Right cardiac atrium (tissue), 5 donors: Measurements from ENCODE around the gene NXT1. TPM values are rescaled to one million over a fixed set of nuclear protein-coding genes. Genes with fewer than 3 reads are reported as not detected.

ENCODE experiments used
- ATAC-seq, 2 donors: fragments of 200-7000 bp; cut with Tn5 transposase; one replicate each; pipeline versions ENCODE4 v1.8.0 to v1.9.1; 2020; ENCODE audit warnings: moderate library complexity in 2 of 2, mild to moderate bottlenecking in 1 of 2
- DNase-seq, 3 donors: peaks; one replicate each; pipeline ENCODE4 v3.0.0-alpha.2; 2020
- H3K27ac ChIP-seq: one replicate; pipeline ENCODE4 v1.5.1; 2013; ENCODE audit warnings: mild to moderate bottlenecking, low read length, control low read depth, moderate library complexity
- H3K27me3 ChIP-seq: one replicate; pipeline ENCODE4 v1.6.1; 2013; ENCODE audit not compliant: control insufficient read depth, insufficient read depth
- H3K4me1 ChIP-seq: one replicate; pipeline ENCODE4 v1.6.1; 2013; ENCODE audit warnings: low read length; ENCODE audit not compliant: control insufficient read depth, insufficient read depth
- H3K4me3 ChIP-seq: one replicate; pipeline ENCODE4 v1.5.1; 2013; ENCODE audit warnings: low read length, control low read depth
- H3K9me3 ChIP-seq: one replicate; pipeline ENCODE4 v1.6.1; 2013; ENCODE audit warnings: low read length; ENCODE audit not compliant: control insufficient read depth
- WGBS: extraction: QIAGEN DNeasy Blood & Tissue Kit; methylation state at CpG from one replicate; pipeline ENCODE4 v1.1.7; 2013; 5-methylcytosine and 5-hydroxymethylcytosine counted together
- intact Hi-C, 4 donors: fragments of 100-400 bp; cut with DNase I; formaldehyde crosslinking; loops; one replicate each; pipeline versions ENCODE4 v1.11.0 to v1.14.0; 2022 to 2023
- polyA plus RNA-seq: library from polyadenylated mRNA; stranded (reverse); fragments of 200-250 nt; gene quantifications from one replicate; pipeline ENCODE4 v1.2.3, GENCODE V29; 2013
- total RNA-seq, 4 donors: library from RNA; stranded (reverse); fragmentation: NEBNext Ultra II Directional; extraction: Animal tissue kit (Norgen Biotek cat#: 25700); gene quantifications; one replicate each; pipeline ENCODE4 v1.2.1, GENCODE V29; 2021
- donor health status: healthy with polysubstance abuse.
- donor health status: DM: no; HTN: yes; CAD: no.
- donor health status: DM: no; HTN: no; CAD: no.
- donor health status: DM: no; HTN: yes; CAD: no; lungs with severe emphysema.
- donor health status: DM: yes; HTN: yes; CAD: no.

NXT1 gene
- total and polyA plus RNA-seq, 5 donors: 7.4 to 16.9 (median 8.9) TPM

DNA sequence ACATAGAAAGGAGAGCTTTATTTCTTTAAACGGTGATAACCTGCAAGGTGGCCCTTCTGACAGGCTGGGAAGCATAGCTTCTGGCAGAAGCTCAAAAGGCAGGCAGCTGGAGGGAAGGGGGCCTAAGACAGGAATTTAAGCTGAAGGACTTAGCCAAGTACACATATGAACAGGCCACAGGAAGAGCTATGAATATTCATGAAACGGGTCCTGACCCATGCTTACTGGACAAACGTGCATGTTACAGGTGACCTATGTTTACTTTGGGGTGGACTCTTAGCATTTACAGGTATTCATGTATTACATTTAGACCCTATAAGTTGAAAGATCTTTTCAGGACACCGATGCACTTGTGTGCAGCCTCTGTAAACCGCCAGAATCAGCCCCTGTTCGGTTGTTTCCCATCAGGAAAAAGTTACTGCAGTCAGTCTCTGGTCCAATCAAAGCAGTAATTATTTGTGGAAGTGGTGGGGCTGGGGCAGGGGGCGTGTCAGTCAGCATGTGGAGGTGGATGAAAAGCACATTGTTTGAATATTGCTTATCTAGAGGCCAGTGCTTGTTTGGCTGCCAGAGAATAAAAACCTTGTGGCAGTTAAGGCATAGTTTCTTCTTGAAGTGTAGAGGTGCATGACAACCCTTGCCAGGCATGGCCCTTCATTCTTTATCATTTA is 8.5 kb downstream of the NXT1 start:
- DNase-seq (no peak), ATAC-seq (no peak)
- H3K4me3 ChIP-seq: no peak overlapping the region
- H3K27ac ChIP-seq: no peak overlapping the region
- intact Hi-C loops: no loop called here
- 64% methylated on average over 7 of the region's 7 CpGs for WGBS
- H3K27me3 ChIP-seq: no peaks in the 10 kb centered on the region
- no peaks in the 10 kb centered on the region for H3K9me3 ChIP-seq
- no peaks in the 10 kb centered on the region for H3K4me1 ChIP-seq

DNA sequence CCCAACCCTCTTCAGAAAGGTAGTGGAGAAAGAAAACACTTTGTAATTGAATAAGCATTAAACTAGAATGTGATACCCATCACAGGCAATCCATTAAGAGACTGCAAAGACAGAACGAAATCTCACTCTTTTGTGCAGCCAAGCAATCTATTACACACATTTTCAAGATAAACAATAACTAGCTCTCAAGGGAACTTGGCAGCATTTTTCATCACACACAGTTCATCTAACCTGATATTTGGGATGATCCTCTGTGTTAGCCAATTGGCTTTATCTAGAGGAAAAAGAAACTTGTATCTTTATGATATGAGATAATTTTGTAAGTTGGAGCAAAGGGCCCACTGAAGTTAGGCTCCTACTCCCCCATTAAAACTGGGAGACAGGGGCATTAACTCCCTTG is 9.9 kb downstream of the NXT1 start:
- Histone ChIP-seq H3K9me3 (no peaks in the 10 kb centered on the region), H3K4me3 (no peak overlapping the region), H3K27me3 (no peaks in the 10 kb centered on the region), H3K4me1 (peaks cover 2% of the 10 kb centered on the region), H3K27ac (no peak overlapping the region)
- ATAC-seq: no peak
- no peak for DNase-seq
- intact Hi-C loops: no loop called here
- 70% methylated on average over 1 of the region's 1 CpG for WGBS

DNA sequence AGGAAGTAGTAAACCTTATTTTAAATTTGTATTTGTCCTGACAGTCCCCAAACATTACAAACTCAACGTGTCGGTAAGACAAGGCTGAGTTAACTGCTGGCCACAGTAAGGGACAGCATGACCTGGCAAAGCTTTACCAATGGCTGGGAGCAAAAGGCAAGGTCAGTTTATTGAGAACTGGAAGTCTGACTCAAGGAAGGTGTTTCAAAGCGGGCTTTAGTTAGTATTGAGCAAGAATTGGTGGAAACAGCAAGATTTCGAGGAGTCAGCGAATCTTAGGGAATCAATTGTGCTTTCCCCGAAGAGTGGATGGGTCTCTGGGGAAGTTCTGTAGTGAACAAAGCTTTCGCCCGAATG is 10.5 kb downstream of the NXT1 start:
- Histone ChIP-seq H3K4me1 (peaks cover 2% of the 10 kb centered on the region), H3K27ac (peak overlapping the region; percentile 87), H3K9me3 (no peaks in the 10 kb centered on the region), H3K27me3 (no peaks in the 10 kb centered on the region), H3K4me3 (peak overlapping the region; percentile 40)
- no peak for ATAC-seq
- intact Hi-C loops: no loop called here
- 4% methylated on average over 8 of the region's 8 CpGs for WGBS
- DNase-seq: no peak

DNA sequence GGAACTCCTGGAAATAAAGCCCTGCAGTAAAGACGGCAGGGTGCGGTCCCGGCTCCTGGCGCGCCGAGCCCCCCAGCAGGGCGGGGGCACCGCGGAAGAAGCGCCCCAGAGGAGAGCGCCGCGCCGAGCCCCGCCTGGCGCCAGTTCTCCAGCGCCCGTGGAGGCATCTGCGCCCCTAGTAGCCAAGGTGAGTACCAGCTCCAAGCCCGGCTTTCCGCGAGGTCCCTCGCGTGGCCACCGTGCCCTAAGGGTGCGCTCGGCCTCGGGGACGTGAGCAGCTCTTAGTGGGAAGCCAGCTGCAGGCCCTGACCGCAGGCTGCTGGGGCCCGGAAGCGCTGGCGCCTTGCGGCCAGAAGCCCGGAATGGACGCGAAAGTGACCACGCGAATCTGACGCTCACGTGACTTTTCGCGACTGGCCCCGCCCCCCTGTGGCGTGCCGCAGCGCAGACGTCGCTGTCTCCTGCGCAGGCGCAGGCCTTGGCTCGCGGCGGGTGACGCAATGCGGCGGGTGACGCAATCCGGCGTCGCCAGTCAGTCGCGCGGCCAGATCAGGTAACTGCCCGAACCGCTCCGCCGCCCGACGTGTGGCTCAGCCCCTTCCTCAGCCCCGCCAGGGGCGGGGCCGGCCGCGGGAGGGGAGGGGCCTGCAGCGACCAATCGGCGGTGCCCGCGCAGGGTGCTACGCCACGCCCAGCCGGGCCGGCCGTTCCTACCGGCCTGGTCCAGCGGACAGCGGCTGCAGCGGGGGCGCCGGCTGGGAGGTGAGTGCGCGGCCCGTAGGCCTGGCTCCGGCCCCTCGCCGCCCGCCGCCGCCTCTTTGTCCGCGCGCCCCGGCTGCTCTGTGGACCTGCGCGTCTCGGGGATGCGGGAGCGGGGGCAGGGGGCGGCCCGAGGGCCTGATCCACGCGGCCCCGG is 11.1 kb downstream of the NXT1 start, which contains the start of gene GZF1:
Gene GZF1, plus strand, starts transcription at position 707 of the 916 bp plus-strand sequence. CDS start 2,202 bp downstream, outside the sequence.
- DNase-seq (peak; percentile 98 to 100 (median 99)), ATAC-seq (peak; percentile 92 to 95)
- Histone ChIP-seq H3K27ac (peak within 1 kb of the TSS; percentile 90), H3K27me3 (no peaks in the 10 kb centered on the region), H3K9me3 (no peaks in the 10 kb centered on the region), H3K4me1 (peaks cover 2% of the 10 kb centered on the region), H3K4me3 (peak within 1 kb of the TSS; percentile 73)
- intact Hi-C loops: no loop called here
- under 1% methylated on average over 114 of the region's 114 CpGs for WGBS

DNA sequence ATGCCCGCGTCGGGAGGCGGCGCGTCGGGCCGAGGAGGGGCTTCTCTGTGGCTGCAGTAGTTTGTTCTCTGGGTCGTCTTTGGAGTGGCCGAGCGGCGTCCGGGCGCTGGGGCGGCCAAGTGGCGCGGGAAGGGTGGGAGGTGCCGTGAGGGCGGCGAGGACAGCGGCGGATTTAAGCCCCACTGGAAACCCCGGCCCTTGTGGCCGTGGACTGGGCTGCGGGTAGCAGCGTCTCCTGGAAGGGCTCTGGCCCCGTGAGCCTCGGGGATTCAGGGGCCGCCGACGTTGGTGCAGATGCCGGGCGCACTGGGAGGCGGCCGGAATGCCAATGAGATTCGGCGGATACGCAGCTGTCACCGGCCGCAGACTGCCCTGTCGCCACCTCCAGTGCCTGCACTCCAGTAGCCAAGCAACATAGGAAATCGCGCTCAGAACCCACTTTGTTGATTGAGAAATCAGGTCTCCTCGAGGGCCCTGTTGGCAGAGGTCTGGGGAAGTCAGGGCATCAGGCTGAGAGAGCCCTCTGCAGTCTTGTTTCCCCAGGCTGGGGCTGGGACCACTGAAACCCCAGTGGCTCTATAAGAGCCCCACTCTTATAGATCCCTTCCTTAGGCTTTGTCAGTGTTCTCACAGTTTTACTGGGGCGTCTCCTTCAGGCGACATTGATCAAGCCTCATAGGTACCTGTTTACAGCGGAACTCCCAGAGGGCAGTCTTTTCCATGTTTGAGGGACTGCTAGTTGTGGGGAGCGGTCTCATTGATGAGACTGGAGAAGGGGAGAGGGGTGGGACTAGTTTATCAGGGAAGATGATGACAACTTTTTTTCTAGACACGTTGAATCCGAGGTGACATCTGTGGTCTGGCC is 12.0 kb downstream of the NXT1 start:
- Histone ChIP-seq H3K27ac (peak overlapping the region; percentile 90), H3K27me3 (no peaks in the 10 kb centered on the region), H3K9me3 (no peaks in the 10 kb centered on the region), H3K4me3 (peak overlapping the region; percentile 73), H3K4me1 (peaks cover 2% of the 10 kb centered on the region)
- intact Hi-C loops: no loop called here
- ATAC-seq (peak in 1 of 2 donors; percentile 19), DNase-seq (peak; percentile 59 to 84 (median 81))
- WGBS: 3% methylated on average over 50 of the region's 50 CpGs

DNA sequence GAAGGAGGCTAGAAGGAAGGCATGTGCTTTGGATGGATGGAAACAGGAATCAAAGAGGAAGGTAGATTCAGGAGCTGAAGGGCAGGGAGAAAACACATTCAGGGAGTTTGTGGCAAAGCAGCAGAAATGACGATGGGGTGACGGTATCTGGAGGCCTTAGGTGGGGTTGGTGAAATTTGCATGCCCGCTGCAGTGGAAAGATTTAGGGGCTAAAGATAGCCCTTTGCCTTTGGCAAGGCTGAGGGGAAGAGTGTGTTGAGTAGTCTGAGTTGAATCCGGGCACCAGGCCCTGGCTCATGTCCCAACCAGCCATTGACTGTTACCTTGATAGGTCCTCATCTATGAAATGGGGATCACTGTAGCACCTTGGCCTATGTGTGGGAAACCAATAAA is 12.7 kb downstream of the NXT1 start:
- Histone ChIP-seq H3K27me3 (no peaks in the 10 kb centered on the region), H3K27ac (peak overlapping the region; percentile 90), H3K4me1 (peaks cover 2% of the 10 kb centered on the region), H3K4me3 (peak overlapping the region; percentile 73), H3K9me3 (no peaks in the 10 kb centered on the region)
- ATAC-seq: peak in 1 of 2 donors; percentile 1
- WGBS: 54% methylated on average over 4 of the region's 4 CpGs
- intact Hi-C loops: no loop called here
- peak; percentile 52 to 75 (median 67) for DNase-seq

DNA sequence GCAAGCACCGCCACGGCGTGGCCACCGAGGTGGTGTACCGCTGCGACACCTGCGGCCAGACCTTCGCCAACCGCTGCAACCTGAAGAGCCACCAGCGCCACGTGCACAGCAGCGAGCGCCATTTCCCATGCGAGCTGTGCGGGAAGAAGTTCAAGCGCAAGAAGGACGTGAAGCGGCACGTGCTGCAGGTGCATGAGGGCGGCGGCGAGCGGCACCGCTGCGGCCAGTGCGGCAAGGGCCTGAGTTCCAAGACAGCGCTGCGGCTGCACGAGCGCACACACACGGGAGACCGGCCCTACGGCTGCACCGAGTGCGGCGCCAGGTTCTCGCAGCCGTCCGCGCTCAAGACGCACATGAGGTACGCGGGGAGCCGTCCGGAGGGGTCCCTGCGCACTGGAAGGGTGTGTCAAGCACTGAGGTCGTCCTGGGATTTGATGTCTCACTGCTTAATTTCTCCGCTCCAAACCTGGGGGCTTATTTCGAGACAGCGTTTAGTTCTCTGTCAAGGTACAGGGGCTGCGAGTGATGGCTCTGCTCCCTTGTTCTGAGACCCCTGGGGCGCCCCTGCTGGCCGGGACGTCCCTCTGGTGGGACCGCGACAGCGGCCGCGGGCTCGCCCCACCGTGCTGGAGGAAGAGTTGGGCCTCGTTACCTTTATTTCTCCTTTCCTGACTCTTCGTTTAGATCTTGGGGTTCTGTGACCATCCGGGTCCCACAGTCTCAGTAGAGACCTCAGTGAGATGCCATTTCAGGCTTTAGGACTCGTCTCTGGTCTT is 15.0 kb downstream of the NXT1 start:
- WGBS: 94% methylated on average over 65 of the region's 65 CpGs

DNA sequence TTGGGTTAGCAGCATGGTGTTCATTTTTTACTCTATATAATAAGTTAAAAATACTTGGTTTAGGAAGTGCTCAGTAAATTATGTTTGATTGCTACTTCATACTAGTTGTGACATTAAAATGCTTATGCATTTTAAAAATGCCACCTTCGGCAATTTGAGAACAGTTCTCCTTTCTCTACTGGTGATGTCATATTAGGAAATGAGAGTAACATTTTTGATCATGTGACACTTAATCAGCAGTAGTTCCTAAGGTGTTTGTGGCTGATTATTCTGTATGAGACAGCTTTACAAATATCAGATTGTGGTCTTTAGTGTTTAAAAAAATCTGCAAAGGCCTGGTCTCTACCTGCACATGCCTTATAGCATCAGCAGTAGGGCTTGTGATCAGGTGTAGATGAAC is 15.8 kb downstream of the NXT1 start:
- DNase-seq (no peak), ATAC-seq (no peak)
- Histone ChIP-seq H3K27ac (no peak overlapping the region), H3K9me3 (no peaks in the 10 kb centered on the region), H3K27me3 (no peaks in the 10 kb centered on the region), H3K4me1 (peaks cover 2% of the 10 kb centered on the region), H3K4me3 (no peak overlapping the region)
- WGBS: 40% methylated on average over 1 of the region's 1 CpG
- intact Hi-C loops: no loop called here

More for the DNA sequence above, 15.0 kb downstream of the NXT1 start:
- intact Hi-C loops: no loop called here
- DNase-seq (peak in 1 of 3 donors; percentile 67), ATAC-seq (no peak)
- Histone ChIP-seq H3K4me3 (no peak overlapping the region), H3K27ac (no peak overlapping the region), H3K27me3 (no peaks in the 10 kb centered on the region), H3K9me3 (no peaks in the 10 kb centered on the region), H3K4me1 (peaks cover 2% of the 10 kb centered on the region)

DNA sequence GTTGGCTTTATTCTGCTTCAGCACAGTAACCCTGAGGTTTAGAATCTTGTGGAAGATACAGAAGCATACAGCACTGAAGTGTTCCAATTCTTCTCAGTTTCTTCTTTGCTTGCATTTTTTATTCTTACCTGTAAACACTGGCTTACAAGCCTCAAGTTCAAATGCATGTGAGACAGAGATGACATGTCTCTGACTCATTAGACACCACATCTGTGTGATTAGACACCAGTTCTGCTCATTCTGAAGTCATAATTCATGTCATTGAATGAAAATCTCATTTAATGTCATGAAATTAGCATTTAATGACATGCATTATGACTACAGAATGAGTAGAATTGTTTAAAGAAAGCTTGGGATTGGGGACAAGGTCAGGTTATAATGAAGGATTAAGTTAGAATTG is 17.2 kb downstream of the NXT1 start:
- H3K27me3 ChIP-seq: no peaks in the 10 kb centered on the region
- intact Hi-C loops: no loop called here
- no peak for ATAC-seq
- peaks cover 2% of the 10 kb centered on the region for H3K4me1 ChIP-seq
- no peak overlapping the region for H3K27ac ChIP-seq
- H3K4me3 ChIP-seq: no peak overlapping the region
- no peak for DNase-seq
- H3K9me3 ChIP-seq: no peaks in the 10 kb centered on the region

DNA sequence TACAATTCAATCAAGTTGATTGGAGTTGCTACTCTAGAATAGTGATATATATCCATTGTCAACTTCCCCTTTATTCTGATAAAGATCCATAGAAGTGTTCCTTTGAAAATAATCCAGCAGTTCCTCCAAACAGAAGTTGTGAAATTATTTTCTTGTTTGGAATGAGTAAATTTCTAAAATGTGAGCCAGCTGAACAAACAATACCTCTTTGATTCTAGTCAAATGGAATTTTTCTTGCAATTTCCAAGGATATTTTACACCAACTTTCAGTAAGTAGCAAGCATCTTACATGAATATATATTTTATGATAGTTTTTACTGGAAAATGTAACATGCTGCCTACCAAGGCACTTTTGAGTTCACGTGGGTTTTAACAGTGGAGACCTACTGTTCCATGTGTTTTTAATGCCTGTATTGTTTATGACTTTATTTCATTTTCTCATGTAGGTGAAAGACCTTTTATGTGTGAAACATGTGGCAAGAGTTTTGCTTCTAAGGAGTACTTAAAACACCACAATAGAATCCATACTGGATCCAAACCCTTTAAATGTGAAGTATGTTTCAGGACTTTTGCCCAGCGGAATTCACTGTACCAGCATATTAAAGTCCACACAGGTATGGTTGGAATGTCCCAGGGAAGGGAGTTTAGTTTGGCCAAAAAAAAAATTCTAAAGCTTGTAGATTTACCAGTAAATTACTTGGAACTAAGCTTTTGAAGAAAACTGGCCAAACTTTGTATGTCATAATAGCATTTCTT is 17.9 kb downstream of the NXT1 start:
- H3K27me3 ChIP-seq: no peaks in the 10 kb centered on the region
- intact Hi-C loops: no loop called here
- 93% methylated on average over 2 of the region's 2 CpGs for WGBS
- peaks cover 2% of the 10 kb centered on the region for H3K4me1 ChIP-seq
- ATAC-seq (no peak), DNase-seq (no peak)
- no peak overlapping the region for H3K27ac ChIP-seq
- H3K4me3 ChIP-seq: no peak overlapping the region
- H3K9me3 ChIP-seq: no peaks in the 10 kb centered on the region
